Stimulated activated naive CD8-positive, alpha-beta T cell treated with anti-CD3 and anti-CD28 coated beads, Interleukin-15, Interleukin-2, amounts not matched to agents 100 ng/mL and 50 ng/mL, for 24 hours (primary cell): Measurements from ENCODE around the gene RBM10.

ENCODE experiments used
- H3K27ac Mint-ChIP-seq: one replicate; pipeline ENCODE4 v1.8.0; 2021; ENCODE audit warnings: mild to moderate bottlenecking, mixed read lengths
- H3K27me3 Mint-ChIP-seq: one replicate; pipeline ENCODE4 v1.8.0; 2021; ENCODE audit warnings: mixed read lengths
- H3K36me3 Mint-ChIP-seq: one replicate; pipeline ENCODE4 v1.8.0; 2021; ENCODE audit warnings: low read depth, mixed read lengths
- H3K4me1 Mint-ChIP-seq: one replicate; pipeline ENCODE4 v1.8.0; 2021; ENCODE audit warnings: low read depth, mixed read lengths
- H3K4me3 Mint-ChIP-seq: one replicate; pipeline ENCODE4 v1.8.0; 2021; ENCODE audit warnings: mild to moderate bottlenecking, mixed read lengths
- H3K9me3 Mint-ChIP-seq: one replicate; pipeline ENCODE4 v1.8.0; 2021; ENCODE audit warnings: mixed read lengths

The RBM10 gene

GRCh38 chrX:47166126-47166525 lies 21.1 kb downstream of the RBM10 start:
- H3K27ac Mint-ChIP-seq: no peak overlapping the region
- H3K27me3 Mint-ChIP-seq: no peaks in the 10 kb centered on the region
- peaks cover 4% of the 10 kb centered on the region for H3K4me1 Mint-ChIP-seq
- H3K4me3 Mint-ChIP-seq: no peak overlapping the region
- H3K36me3 Mint-ChIP-seq: peaks cover 13% of the 10 kb centered on the region
- no peaks in the 10 kb centered on the region for H3K9me3 Mint-ChIP-seq

GRCh38 chrX:47168495-47169073 lies 23.6 kb downstream of the RBM10 start:
- peaks cover 22% of the 10 kb centered on the region for H3K36me3 Mint-ChIP-seq
- H3K27ac Mint-ChIP-seq: no peak overlapping the region
- no peaks in the 10 kb centered on the region for H3K9me3 Mint-ChIP-seq
- H3K27me3 Mint-ChIP-seq: no peaks in the 10 kb centered on the region
- peaks cover 4% of the 10 kb centered on the region for H3K4me1 Mint-ChIP-seq
- no peak overlapping the region for H3K4me3 Mint-ChIP-seq

GRCh38 chrX:47169273-47169672 lies 24.3 kb downstream of the RBM10 start:
- Mint-ChIP-seq H3K4me3 (no peak overlapping the region), H3K27me3 (no peaks in the 10 kb centered on the region), H3K9me3 (no peaks in the 10 kb centered on the region), H3K36me3 (peaks cover 21% of the 10 kb centered on the region), H3K27ac (no peak overlapping the region), H3K4me1 (peaks cover 4% of the 10 kb centered on the region)

GRCh38 chrX:47169726-47170515 lies 24.9 kb downstream of the RBM10 start:
- Mint-ChIP-seq H3K4me3 (no peak overlapping the region), H3K36me3 (peaks cover 14% of the 10 kb centered on the region), H3K27ac (no peak overlapping the region), H3K27me3 (no peaks in the 10 kb centered on the region), H3K4me1 (peaks cover 4% of the 10 kb centered on the region), H3K9me3 (no peaks in the 10 kb centered on the region)

- Mint-ChIP-seq H3K27me3 (no peaks in the 10 kb centered on the region), H3K36me3 (peaks cover 13% of the 10 kb centered on the region), H3K27ac (no peak overlapping the region), H3K4me1 (peaks cover 4% of the 10 kb centered on the region), H3K9me3 (no peaks in the 10 kb centered on the region), H3K4me3 (no peak overlapping the region)
Measured at GRCh38 chrX:47170861-47171692, 26.1 kb downstream of the RBM10 start.

GRCh38 chrX:47171996-47172395 lies 27.0 kb downstream of the RBM10 start:
- Mint-ChIP-seq H3K9me3 (no peaks in the 10 kb centered on the region), H3K4me1 (peaks cover 4% of the 10 kb centered on the region), H3K36me3 (peaks cover 21% of the 10 kb centered on the region), H3K4me3 (no peak overlapping the region), H3K27ac (no peak overlapping the region), H3K27me3 (no peaks in the 10 kb centered on the region)

- H3K4me3 Mint-ChIP-seq: no peak overlapping the region
- H3K27ac Mint-ChIP-seq: no peak overlapping the region
- H3K9me3 Mint-ChIP-seq: no peaks in the 10 kb centered on the region
- peaks cover 22% of the 10 kb centered on the region for H3K36me3 Mint-ChIP-seq
- peaks cover 4% of the 10 kb centered on the region for H3K4me1 Mint-ChIP-seq
- no peaks in the 10 kb centered on the region for H3K27me3 Mint-ChIP-seq
Measured at GRCh38 chrX:47172549-47172948, 27.5 kb downstream of the RBM10 start.

GRCh38 chrX:47172971-47173792 lies 28.2 kb downstream of the RBM10 start:
- Mint-ChIP-seq H3K27me3 (no peaks in the 10 kb centered on the region), H3K4me3 (no peak overlapping the region), H3K27ac (no peak overlapping the region), H3K36me3 (peaks cover 26% of the 10 kb centered on the region), H3K4me1 (peaks cover 2% of the 10 kb centered on the region), H3K9me3 (no peaks in the 10 kb centered on the region)

- Mint-ChIP-seq H3K27ac (no peak overlapping the region), H3K9me3 (no peaks in the 10 kb centered on the region), H3K4me3 (no peak overlapping the region), H3K4me1 (peaks cover 2% of the 10 kb centered on the region), H3K36me3 (peaks cover 33% of the 10 kb centered on the region), H3K27me3 (no peaks in the 10 kb centered on the region)
Measured at GRCh38 chrX:47174376-47174775, 29.4 kb downstream of the RBM10 start.

GRCh38 chrX:47174846-47175587 lies 30.0 kb downstream of the RBM10 start:
- Mint-ChIP-seq H3K27ac (no peak overlapping the region), H3K27me3 (no peaks in the 10 kb centered on the region), H3K4me3 (no peak overlapping the region), H3K4me1 (peaks cover 2% of the 10 kb centered on the region), H3K36me3 (peaks cover 36% of the 10 kb centered on the region), H3K9me3 (no peaks in the 10 kb centered on the region)

GRCh38 chrX:47175588-47175980 lies 30.6 kb downstream of the RBM10 start:
- no peaks in the 10 kb centered on the region for H3K27me3 Mint-ChIP-seq
- H3K9me3 Mint-ChIP-seq: no peaks in the 10 kb centered on the region
- H3K36me3 Mint-ChIP-seq: peaks cover 36% of the 10 kb centered on the region
- peaks cover 2% of the 10 kb centered on the region for H3K4me1 Mint-ChIP-seq
- H3K4me3 Mint-ChIP-seq: no peak overlapping the region
- no peak overlapping the region for H3K27ac Mint-ChIP-seq

- Mint-ChIP-seq H3K9me3 (no peaks in the 10 kb centered on the region), H3K27me3 (no peaks in the 10 kb centered on the region), H3K4me1 (peaks cover 2% of the 10 kb centered on the region), H3K27ac (no peak overlapping the region), H3K36me3 (peaks cover 36% of the 10 kb centered on the region), H3K4me3 (no peak overlapping the region)
Measured at GRCh38 chrX:47176101-47176740, 31.2 kb downstream of the RBM10 start.

GRCh38 chrX:47177079-47177478 lies 32.1 kb downstream of the RBM10 start:
- H3K27me3 Mint-ChIP-seq: no peaks in the 10 kb centered on the region
- peaks cover 31% of the 10 kb centered on the region for H3K36me3 Mint-ChIP-seq

GRCh38 chrX:47178337-47178736 lies 33.3 kb downstream of the RBM10 start:
- no peak overlapping the region for H3K27ac Mint-ChIP-seq
- no peaks in the 10 kb centered on the region for H3K9me3 Mint-ChIP-seq
- peaks cover 22% of the 10 kb centered on the region for H3K36me3 Mint-ChIP-seq
- H3K4me3 Mint-ChIP-seq: no peak overlapping the region
- H3K4me1 Mint-ChIP-seq: peaks cover 2% of the 10 kb centered on the region
- H3K27me3 Mint-ChIP-seq: no peaks in the 10 kb centered on the region

More at GRCh38 chrX:47177079-47177478, 32.1 kb downstream of the RBM10 start:
- H3K4me3 Mint-ChIP-seq: no peak overlapping the region
- H3K9me3 Mint-ChIP-seq: no peaks in the 10 kb centered on the region
- no peak overlapping the region for H3K27ac Mint-ChIP-seq
- peaks cover 2% of the 10 kb centered on the region for H3K4me1 Mint-ChIP-seq
